K562 (cell line): ENCODE results near the gene GFOD2. TPM values are rescaled to one million over a fixed set of nuclear protein-coding genes. Genes with fewer than 3 reads are reported as not detected.

Source experiments
- CBFB ChIP-seq: sonication (generic); formaldehyde crosslinking; IDR thresholded peaks from 2 replicates; pipeline ENCODE4 v1.4.0; 2020; ENCODE audit warnings: mild to moderate bottlenecking, missing genetic modification reagents
- CBX2 ChIP-seq: fragments of 200-600 bp; sonication (generic); IDR thresholded peaks from one replicate; pipeline ENCODE4 v1.6.1; 2012; ENCODE audit warnings: mild to moderate bottlenecking, low read length, inconsistent platforms; ENCODE audit not compliant: insufficient read depth, poor library complexity, severe bottlenecking
- CBX5 ChIP-seq: IDR thresholded peaks from 2 replicates; pipeline ENCODE4 v1.6.1; 2014; ENCODE audit warnings: low read depth, borderline replicate concordance
- CHD1 ChIP-seq: fragments of 200-600 bp; sonication (generic); IDR thresholded peaks from one replicate; pipeline ENCODE4 v1.6.1; 2012; ENCODE audit warnings: mild to moderate bottlenecking, moderate library complexity, low read length, inconsistent platforms
- ETV5 ChIP-seq: sonication (generic); formaldehyde crosslinking; IDR thresholded peaks from 2 replicates; pipeline ENCODE4 v1.4.0; 2020; ENCODE audit warnings: low read depth, mild to moderate bottlenecking, missing genetic modification reagents
- FOS ChIP-seq: IDR thresholded peaks from 3 replicates; pipeline ENCODE4 v1.6.1; 2011; ENCODE audit not compliant: insufficient read length; ENCODE audit errors: extremely low read depth
- GATAD2A ChIP-seq: fragments of 450-650 bp; IDR thresholded peaks from 2 replicates; pipeline ENCODE4 v1.6.1; 2017
- NR2C1 ChIP-seq, 2 experiments: fragments of 450-650 bp; IDR thresholded peaks; 2 replicates each; pipeline ENCODE4 v1.6.1; 2017; ENCODE audit warnings: mild to moderate bottlenecking in 2 of 2, antibody characterized with exemption in 1 of 2, inconsistent platforms in 1 of 2, missing compliant biosample characterization in 1 of 2, missing genetic modification characterization in 1 of 2
- POLR2AphosphoS5 ChIP-seq: IDR thresholded peaks from 2 replicates; pipeline ENCODE4 v1.6.1; 2011; ENCODE audit warnings: mild to moderate bottlenecking, low read depth, low read length, moderate library complexity; ENCODE audit not compliant: control insufficient read depth, insufficient read depth
- ZBTB1 ChIP-seq: sonication (generic); formaldehyde crosslinking; IDR thresholded peaks from 2 replicates; pipeline ENCODE4 v1.8.1; 2023; ENCODE audit warnings: missing genetic modification reagents, low read depth, mild to moderate bottlenecking, borderline replicate concordance
- ZBTB17 ChIP-seq: fragments of 450-650 bp; formaldehyde crosslinking; IDR thresholded peaks from 2 replicates; pipeline ENCODE4 v1.4.0; 2020; ENCODE audit warnings: mild to moderate bottlenecking
- ZNF57 ChIP-seq: fragments of 450-650 bp; formaldehyde crosslinking; IDR thresholded peaks from 2 replicates; pipeline ENCODE4 v1.4.0; 2020; ENCODE audit warnings: mild to moderate bottlenecking, moderate library complexity
- ZNF668 ChIP-seq: fragments of 250-450 bp; sonication (Bioruptor Pico); IDR thresholded peaks from 2 replicates; pipeline ENCODE4 v1.8.0; 2022; ENCODE audit warnings: mild to moderate bottlenecking, inconsistent platforms
- polyA plus RNA-seq, 8 experiments: library from polyadenylated mRNA; depleted of rRNA in 4 of 8; stranded (reverse) in 5 of 8; unstranded in 3 of 8; fragments of >200 nt; fragmentation: Nextera tagmentation in 2 of 8; fragmentation: Illumina TruSeq in 1 of 8; extraction: Ambion mirVana in 2 of 8; extraction: Trizol in 1 of 8; gene quantifications; 2 replicates each; pipeline versions ENCODE4 v1.2.1 to v1.2.3, GENCODE V29; 2011 to 2014; ENCODE audit warnings: inconsistent platforms in 1 of 8, missing spikeins in 1 of 8
- total RNA-seq, 7 experiments: library from RNA; depleted of rRNA in 6 of 7; stranded (reverse); fragments of >200 nt in 6 of 7; fragmentation: Illumina TruSeq in 2 of 7; extraction: Trizol in 2 of 7; gene quantifications; 2 replicates each; pipeline versions ENCODE4 v1.2.1 to v1.2.3, GENCODE V29; 2011 to 2021; ENCODE audit warnings: low replicate concordance in 1 of 7
- TF ChIP-seq, protein P1 (sequence below): sonication (generic); formaldehyde crosslinking; IDR thresholded peaks from 2 replicates; pipeline ENCODE4 v1.8.1; 2022; ENCODE audit warnings: missing genetic modification reagents
- TF ChIP-seq, protein P2 (sequence below): fragments of 450-650 bp; IDR thresholded peaks from 2 replicates; pipeline ENCODE4 v1.6.1; 2017; ENCODE audit warnings: mild to moderate bottlenecking, moderate library complexity
- TF ChIP-seq, protein P3 (sequence below): fragments of 450-650 bp; IDR thresholded peaks from 2 replicates; pipeline ENCODE4 v1.6.1; 2016; ENCODE audit warnings: borderline replicate concordance
- TF ChIP-seq, protein P4 (sequence below): fragments of 250-450 bp; sonication (Bioruptor Pico); IDR thresholded peaks from 2 replicates; pipeline ENCODE4 v1.9.0; 2021; ENCODE audit warnings: mild to moderate bottlenecking
- TF ChIP-seq, protein P5 (sequence below): fragments of 250-450 bp; sonication (Bioruptor Pico); IDR thresholded peaks from 2 replicates; pipeline ENCODE4 v1.5.0; 2021

GFOD2 gene
- total and polyA plus RNA-seq, 9 of the 15 experiments (the other 6 are each of a cell fraction or from before 2014, with no cell fraction given): 1.9 to 15.8 (median 11.1) TPM

DNA sequence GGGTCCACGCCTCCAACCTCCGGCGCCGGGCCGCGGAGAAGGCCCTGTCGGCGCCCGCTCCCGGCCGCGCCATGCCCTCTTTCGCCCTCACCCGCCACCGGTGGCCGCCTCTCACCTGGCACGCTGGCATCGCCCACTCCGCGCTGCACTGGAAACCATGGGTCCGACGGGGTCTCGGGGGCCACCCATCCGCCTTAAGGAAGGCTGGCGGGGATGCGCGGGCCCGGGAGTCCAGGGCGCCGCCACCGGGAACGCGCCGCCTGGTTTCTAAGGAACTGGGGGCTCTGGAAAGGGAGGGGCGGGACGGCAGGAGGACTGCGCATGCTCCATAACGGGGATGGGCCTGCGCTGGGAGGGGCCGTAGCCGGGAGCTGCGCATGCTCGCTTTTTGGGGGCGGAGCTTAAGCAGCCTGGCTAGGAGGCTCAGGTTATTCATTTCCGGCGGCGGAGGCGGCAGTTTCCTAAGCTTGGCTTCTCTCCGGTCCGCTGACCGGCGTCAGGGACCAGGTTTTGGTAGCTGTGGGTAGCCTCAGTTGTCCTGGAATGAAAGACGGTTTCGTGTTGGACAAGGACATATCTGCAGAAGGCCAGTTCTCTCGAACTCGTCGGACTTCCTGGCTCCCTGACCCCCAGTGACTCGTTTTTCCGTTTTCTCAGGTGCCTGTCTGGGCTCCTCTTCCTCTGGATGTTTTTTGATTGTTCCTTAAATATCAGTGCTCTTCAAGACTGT, at the start of gene GFOD2 (continued):
- TF ChIP-seq NR2C1 (IDR thresholded peaks at IDR 0.05) (no peak), NR2C1 (tag; IDR thresholded peaks at IDR 0.05) (no peak), CHD1 (no peak), ZNF57 (CRISPR knock-in tag) (no peak), GATAD2A (no peak), ZBTB17 (CRISPR knock-in tag) (no peak), ZNF668 (CRISPR knock-in tag) (no peak), CBFB (CRISPR knock-in tag) (no peak), FOS (no peak), CBX5 (no peak), ZBTB1 (CRISPR knock-in tag) (no peak), ETV5 (CRISPR knock-in tag) (peak; percentile 88; the same call in 1 of the 2 replicates), CBX2 (no peak), POLR2AphosphoS5 (peak; percentile 97)
- TF ChIP-seq, protein P1, sequence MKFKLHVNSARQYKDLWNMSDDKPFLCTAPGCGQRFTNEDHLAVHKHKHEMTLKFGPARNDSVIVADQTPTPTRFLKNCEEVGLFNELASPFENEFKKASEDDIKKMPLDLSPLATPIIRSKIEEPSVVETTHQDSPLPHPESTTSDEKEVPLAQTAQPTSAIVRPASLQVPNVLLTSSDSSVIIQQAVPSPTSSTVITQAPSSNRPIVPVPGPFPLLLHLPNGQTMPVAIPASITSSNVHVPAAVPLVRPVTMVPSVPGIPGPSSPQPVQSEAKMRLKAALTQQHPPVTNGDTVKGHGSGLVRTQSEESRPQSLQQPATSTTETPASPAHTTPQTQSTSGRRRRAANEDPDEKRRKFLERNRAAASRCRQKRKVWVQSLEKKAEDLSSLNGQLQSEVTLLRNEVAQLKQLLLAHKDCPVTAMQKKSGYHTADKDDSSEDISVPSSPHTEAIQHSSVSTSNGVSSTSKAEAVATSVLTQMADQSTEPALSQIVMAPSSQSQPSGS: no peak
- TF ChIP-seq, protein P2, sequence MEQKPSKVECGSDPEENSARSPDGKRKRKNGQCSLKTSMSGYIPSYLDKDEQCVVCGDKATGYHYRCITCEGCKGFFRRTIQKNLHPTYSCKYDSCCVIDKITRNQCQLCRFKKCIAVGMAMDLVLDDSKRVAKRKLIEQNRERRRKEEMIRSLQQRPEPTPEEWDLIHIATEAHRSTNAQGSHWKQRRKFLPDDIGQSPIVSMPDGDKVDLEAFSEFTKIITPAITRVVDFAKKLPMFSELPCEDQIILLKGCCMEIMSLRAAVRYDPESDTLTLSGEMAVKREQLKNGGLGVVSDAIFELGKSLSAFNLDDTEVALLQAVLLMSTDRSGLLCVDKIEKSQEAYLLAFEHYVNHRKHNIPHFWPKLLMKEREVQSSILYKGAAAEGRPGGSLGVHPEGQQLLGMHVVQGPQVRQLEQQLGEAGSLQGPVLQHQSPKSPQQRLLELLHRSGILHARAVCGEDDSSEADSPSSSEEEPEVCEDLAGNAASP: no peak
- TF ChIP-seq, protein P3, sequence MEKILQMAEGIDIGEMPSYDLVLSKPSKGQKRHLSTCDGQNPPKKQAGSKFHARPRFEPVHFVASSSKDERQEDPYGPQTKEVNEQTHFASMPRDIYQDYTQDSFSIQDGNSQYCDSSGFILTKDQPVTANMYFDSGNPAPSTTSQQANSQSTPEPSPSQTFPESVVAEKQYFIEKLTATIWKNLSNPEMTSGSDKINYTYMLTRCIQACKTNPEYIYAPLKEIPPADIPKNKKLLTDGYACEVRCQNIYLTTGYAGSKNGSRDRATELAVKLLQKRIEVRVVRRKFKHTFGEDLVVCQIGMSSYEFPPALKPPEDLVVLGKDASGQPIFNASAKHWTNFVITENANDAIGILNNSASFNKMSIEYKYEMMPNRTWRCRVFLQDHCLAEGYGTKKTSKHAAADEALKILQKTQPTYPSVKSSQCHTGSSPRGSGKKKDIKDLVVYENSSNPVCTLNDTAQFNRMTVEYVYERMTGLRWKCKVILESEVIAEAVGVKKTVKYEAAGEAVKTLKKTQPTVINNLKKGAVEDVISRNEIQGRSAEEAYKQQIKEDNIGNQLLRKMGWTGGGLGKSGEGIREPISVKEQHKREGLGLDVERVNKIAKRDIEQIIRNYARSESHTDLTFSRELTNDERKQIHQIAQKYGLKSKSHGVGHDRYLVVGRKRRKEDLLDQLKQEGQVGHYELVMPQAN: peak; percentile 75
- TF ChIP-seq, protein P4, sequence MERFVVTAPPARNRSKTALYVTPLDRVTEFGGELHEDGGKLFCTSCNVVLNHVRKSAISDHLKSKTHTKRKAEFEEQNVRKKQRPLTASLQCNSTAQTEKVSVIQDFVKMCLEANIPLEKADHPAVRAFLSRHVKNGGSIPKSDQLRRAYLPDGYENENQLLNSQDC (CRISPR knock-in tag): no peak
- TF ChIP-seq, protein P5, sequence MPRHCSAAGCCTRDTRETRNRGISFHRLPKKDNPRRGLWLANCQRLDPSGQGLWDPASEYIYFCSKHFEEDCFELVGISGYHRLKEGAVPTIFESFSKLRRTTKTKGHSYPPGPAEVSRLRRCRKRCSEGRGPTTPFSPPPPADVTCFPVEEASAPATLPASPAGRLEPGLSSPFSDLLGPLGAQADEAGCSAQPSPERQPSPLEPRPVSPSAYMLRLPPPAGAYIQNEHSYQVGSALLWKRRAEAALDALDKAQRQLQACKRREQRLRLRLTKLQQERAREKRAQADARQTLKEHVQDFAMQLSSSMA: no peak
- TF ChIP-seq, all 486 proteins: peak for 91
